K562 (cell line): Measurements from ENCODE around the gene MYO1A. TPM values are rescaled to one million over a fixed set of nuclear protein-coding genes. Genes with fewer than 3 reads are reported as not detected.

Experiments used
- FOS ChIP-seq: IDR thresholded peaks from 3 replicates; pipeline ENCODE4 v1.6.1; 2011; ENCODE audit not compliant: insufficient read length; ENCODE audit errors: extremely low read depth
- KDM2B ChIP-seq: fragments of 250-450 bp; sonication (Bioruptor Pico); IDR thresholded peaks from 2 replicates; pipeline ENCODE4 v1.8.0; 2021; ENCODE audit warnings: mild to moderate bottlenecking, moderate library complexity
- KDM5B ChIP-seq: fragments of 200-600 bp; sonication (generic); IDR thresholded peaks from 2 replicates; pipeline ENCODE4 v1.6.1; 2012; ENCODE audit warnings: low read depth, mild to moderate bottlenecking, moderate library complexity, low read length, control low read depth, inconsistent platforms; ENCODE audit not compliant: insufficient replicate concordance
- MCM5 ChIP-seq: fragments of 450-650 bp; IDR thresholded peaks from 2 replicates; pipeline ENCODE4 v1.6.1; 2016; ENCODE audit warnings: low read depth
- ZMIZ1 ChIP-seq, 2 experiments: fragments of 150-350 bp in 1 of 2; IDR thresholded peaks; 2 replicates each; pipeline ENCODE4 v1.6.1; 2012 to 2016; ENCODE audit warnings: low read depth in 2 of 2, low read length in 2 of 2, mild to moderate bottlenecking in 1 of 2, moderate library complexity in 1 of 2
- ZNF644 ChIP-seq: fragments of 200-800 bp; sonication (Bioruptor generic); IDR thresholded peaks from 2 replicates; pipeline ENCODE4 v1.6.1; 2016; ENCODE audit warnings: low read depth, missing genetic modification characterization, missing compliant biosample characterization
- polyA plus RNA-seq, 8 experiments: library from polyadenylated mRNA; depleted of rRNA in 4 of 8; stranded (reverse) in 5 of 8; unstranded in 3 of 8; fragments of >200 nt; fragmentation: Nextera tagmentation in 2 of 8; fragmentation: Illumina TruSeq in 1 of 8; extraction: Ambion mirVana in 2 of 8; extraction: Trizol in 1 of 8; gene quantifications; 2 replicates each; pipeline versions ENCODE4 v1.2.1 to v1.2.3, GENCODE V29; 2011 to 2014; ENCODE audit warnings: inconsistent platforms in 1 of 8, missing spikeins in 1 of 8
- total RNA-seq, 7 experiments: library from RNA; depleted of rRNA in 6 of 7; stranded (reverse); fragments of >200 nt in 6 of 7; fragmentation: Illumina TruSeq in 2 of 7; extraction: Trizol in 2 of 7; gene quantifications; 2 replicates each; pipeline versions ENCODE4 v1.2.1 to v1.2.3, GENCODE V29; 2011 to 2021; ENCODE audit warnings: low replicate concordance in 1 of 7
- TF ChIP-seq, protein P1 (sequence below): fragments of 450-650 bp; IDR thresholded peaks from 2 replicates; pipeline ENCODE4 v1.6.1; 2016; ENCODE audit warnings: mild to moderate bottlenecking, moderate library complexity
- TF ChIP-seq, protein P2 (sequence below), 2 experiments: IDR thresholded peaks; 2 replicates each; pipeline ENCODE4 v1.6.1; 2011; ENCODE audit warnings: borderline replicate concordance in 1 of 2, control low read depth in 1 of 2, low read depth in 1 of 2, low read length in 1 of 2, mild to moderate bottlenecking in 1 of 2, mixed read lengths in 1 of 2, moderate library complexity in 1 of 2; ENCODE audit not compliant: insufficient read depth in 1 of 2, insufficient read length in 1 of 2, poor library complexity in 1 of 2, severe bottlenecking in 1 of 2; ENCODE audit errors: extremely low read depth in 1 of 2

The MYO1A gene
- total and polyA plus RNA-seq, 9 of the 15 experiments (the other 6 are each of a cell fraction or from before 2014, with no cell fraction given), result 0.03 to 0.29 (median 0.14) TPM; not detected in 2

GRCh38 chr12:57087010-57087690, 37.2 kb upstream of the MYO1A start (continued):
- TF ChIP-seq, protein P1, sequence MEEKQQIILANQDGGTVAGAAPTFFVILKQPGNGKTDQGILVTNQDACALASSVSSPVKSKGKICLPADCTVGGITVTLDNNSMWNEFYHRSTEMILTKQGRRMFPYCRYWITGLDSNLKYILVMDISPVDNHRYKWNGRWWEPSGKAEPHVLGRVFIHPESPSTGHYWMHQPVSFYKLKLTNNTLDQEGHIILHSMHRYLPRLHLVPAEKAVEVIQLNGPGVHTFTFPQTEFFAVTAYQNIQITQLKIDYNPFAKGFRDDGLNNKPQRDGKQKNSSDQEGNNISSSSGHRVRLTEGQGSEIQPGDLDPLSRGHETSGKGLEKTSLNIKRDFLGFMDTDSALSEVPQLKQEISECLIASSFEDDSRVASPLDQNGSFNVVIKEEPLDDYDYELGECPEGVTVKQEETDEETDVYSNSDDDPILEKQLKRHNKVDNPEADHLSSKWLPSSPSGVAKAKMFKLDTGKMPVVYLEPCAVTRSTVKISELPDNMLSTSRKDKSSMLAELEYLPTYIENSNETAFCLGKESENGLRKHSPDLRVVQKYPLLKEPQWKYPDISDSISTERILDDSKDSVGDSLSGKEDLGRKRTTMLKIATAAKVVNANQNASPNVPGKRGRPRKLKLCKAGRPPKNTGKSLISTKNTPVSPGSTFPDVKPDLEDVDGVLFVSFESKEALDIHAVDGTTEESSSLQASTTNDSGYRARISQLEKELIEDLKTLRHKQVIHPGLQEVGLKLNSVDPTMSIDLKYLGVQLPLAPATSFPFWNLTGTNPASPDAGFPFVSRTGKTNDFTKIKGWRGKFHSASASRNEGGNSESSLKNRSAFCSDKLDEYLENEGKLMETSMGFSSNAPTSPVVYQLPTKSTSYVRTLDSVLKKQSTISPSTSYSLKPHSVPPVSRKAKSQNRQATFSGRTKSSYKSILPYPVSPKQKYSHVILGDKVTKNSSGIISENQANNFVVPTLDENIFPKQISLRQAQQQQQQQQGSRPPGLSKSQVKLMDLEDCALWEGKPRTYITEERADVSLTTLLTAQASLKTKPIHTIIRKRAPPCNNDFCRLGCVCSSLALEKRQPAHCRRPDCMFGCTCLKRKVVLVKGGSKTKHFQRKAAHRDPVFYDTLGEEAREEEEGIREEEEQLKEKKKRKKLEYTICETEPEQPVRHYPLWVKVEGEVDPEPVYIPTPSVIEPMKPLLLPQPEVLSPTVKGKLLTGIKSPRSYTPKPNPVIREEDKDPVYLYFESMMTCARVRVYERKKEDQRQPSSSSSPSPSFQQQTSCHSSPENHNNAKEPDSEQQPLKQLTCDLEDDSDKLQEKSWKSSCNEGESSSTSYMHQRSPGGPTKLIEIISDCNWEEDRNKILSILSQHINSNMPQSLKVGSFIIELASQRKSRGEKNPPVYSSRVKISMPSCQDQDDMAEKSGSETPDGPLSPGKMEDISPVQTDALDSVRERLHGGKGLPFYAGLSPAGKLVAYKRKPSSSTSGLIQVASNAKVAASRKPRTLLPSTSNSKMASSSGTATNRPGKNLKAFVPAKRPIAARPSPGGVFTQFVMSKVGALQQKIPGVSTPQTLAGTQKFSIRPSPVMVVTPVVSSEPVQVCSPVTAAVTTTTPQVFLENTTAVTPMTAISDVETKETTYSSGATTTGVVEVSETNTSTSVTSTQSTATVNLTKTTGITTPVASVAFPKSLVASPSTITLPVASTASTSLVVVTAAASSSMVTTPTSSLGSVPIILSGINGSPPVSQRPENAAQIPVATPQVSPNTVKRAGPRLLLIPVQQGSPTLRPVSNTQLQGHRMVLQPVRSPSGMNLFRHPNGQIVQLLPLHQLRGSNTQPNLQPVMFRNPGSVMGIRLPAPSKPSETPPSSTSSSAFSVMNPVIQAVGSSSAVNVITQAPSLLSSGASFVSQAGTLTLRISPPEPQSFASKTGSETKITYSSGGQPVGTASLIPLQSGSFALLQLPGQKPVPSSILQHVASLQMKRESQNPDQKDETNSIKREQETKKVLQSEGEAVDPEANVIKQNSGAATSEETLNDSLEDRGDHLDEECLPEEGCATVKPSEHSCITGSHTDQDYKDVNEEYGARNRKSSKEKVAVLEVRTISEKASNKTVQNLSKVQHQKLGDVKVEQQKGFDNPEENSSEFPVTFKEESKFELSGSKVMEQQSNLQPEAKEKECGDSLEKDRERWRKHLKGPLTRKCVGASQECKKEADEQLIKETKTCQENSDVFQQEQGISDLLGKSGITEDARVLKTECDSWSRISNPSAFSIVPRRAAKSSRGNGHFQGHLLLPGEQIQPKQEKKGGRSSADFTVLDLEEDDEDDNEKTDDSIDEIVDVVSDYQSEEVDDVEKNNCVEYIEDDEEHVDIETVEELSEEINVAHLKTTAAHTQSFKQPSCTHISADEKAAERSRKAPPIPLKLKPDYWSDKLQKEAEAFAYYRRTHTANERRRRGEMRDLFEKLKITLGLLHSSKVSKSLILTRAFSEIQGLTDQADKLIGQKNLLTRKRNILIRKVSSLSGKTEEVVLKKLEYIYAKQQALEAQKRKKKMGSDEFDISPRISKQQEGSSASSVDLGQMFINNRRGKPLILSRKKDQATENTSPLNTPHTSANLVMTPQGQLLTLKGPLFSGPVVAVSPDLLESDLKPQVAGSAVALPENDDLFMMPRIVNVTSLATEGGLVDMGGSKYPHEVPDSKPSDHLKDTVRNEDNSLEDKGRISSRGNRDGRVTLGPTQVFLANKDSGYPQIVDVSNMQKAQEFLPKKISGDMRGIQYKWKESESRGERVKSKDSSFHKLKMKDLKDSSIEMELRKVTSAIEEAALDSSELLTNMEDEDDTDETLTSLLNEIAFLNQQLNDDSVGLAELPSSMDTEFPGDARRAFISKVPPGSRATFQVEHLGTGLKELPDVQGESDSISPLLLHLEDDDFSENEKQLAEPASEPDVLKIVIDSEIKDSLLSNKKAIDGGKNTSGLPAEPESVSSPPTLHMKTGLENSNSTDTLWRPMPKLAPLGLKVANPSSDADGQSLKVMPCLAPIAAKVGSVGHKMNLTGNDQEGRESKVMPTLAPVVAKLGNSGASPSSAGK, result no peak
- 0 out of 2 replicates have a peak, but pooled peaks have one; percentile 49 for TF ChIP-seq KDM2B
- TF ChIP-seq ZMIZ1 (IDR thresholded peaks at IDR 0.05; ENCODE audit: low read depth in 2 of 2, low read length in 2 of 2), result no peak
- TF ChIP-seq FOS, result no peak
- 0 out of 2 replicates have a peak, but pooled peaks have one; percentile 15 for TF ChIP-seq ZNF644 (tag)
- TF ChIP-seq KDM5B, result peak; percentile 36
- TF ChIP-seq, protein P2, sequence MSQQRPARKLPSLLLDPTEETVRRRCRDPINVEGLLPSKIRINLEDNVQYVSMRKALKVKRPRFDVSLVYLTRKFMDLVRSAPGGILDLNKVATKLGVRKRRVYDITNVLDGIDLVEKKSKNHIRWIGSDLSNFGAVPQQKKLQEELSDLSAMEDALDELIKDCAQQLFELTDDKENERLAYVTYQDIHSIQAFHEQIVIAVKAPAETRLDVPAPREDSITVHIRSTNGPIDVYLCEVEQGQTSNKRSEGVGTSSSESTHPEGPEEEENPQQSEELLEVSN (IDR thresholded peaks at IDR 0.05; ENCODE audit: borderline replicate concordance in 1 of 2, extremely low read depth in 1 of 2, insufficient read depth in 1 of 2, insufficient read length in 1 of 2, low read depth in 1 of 2, low read length in 1 of 2, poor library complexity in 1 of 2, severe bottlenecking in 1 of 2), result peak in 1 of 2 experiments; percentile 79
- TF ChIP-seq MCM5, result no peak
